ENCODE data around the gene CDYL.

DNA sequence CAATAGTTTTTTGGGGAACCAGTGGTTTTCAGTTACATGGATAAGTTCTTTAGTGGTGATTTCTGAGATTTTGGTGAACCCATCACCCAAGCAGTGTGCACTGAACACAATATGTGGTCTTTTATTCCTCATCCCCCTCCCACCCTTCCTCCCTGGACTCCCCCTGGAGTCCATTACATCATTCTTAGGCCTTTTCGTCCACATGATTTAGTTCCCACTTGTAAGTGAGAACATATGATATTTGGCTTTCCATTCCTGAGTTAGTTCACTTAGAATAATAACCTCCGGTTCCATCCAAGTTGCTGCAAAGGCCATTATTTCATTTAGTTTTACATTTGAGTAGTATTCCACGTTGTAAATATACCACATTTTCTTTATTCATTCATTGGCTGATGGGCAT, 199.3 kb downstream of the CDYL start:
- TF ChIP-seq, protein P1, sequence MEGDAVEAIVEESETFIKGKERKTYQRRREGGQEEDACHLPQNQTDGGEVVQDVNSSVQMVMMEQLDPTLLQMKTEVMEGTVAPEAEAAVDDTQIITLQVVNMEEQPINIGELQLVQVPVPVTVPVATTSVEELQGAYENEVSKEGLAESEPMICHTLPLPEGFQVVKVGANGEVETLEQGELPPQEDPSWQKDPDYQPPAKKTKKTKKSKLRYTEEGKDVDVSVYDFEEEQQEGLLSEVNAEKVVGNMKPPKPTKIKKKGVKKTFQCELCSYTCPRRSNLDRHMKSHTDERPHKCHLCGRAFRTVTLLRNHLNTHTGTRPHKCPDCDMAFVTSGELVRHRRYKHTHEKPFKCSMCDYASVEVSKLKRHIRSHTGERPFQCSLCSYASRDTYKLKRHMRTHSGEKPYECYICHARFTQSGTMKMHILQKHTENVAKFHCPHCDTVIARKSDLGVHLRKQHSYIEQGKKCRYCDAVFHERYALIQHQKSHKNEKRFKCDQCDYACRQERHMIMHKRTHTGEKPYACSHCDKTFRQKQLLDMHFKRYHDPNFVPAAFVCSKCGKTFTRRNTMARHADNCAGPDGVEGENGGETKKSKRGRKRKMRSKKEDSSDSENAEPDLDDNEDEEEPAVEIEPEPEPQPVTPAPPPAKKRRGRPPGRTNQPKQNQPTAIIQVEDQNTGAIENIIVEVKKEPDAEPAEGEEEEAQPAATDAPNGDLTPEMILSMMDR (conservative IDR thresholded peaks at IDR 0.05 in 1 of 2, IDR thresholded peaks at IDR 0.05 in 1 of 2; ENCODE audit: extremely low read depth in 1 of 2, insufficient read depth in 1 of 2, low read depth in 1 of 2, low read length in 2 of 2), result no peak
- TF ChIP-seq EZH2 (IDR thresholded peaks at IDR 0.05; ENCODE audit: borderline replicate concordance, low read length), result no peak
